ENCODE measurements around the gene EMP3.

- no peak for TF ChIP-seq REST (IDR thresholded peaks at IDR 0.05; ENCODE audit: low read depth)
- no peak for TF ChIP-seq TAF1 (IDR thresholded peaks at IDR 0.05; ENCODE audit: low read depth)
- TF ChIP-seq FOXM1 (IDR thresholded peaks at IDR 0.05; ENCODE audit: borderline replicate concordance, low read depth), result no peak
- TF ChIP-seq CEBPB (IDR thresholded peaks at IDR 0.05), result no peak
- TF ChIP-seq EP300 (IDR thresholded peaks at IDR 0.05; ENCODE audit: borderline replicate concordance), result no peak
- no peak for TF ChIP-seq EGR1 (IDR thresholded peaks at IDR 0.05)
- TF ChIP-seq CREB1 (IDR thresholded peaks at IDR 0.05; ENCODE audit: low read depth), result no peak
- no peak for TF ChIP-seq YY1 (IDR thresholded peaks at IDR 0.05; ENCODE audit: low read depth)
Measured at GRCh38 chr19:48338253-48338755, 13.0 kb downstream of the EMP3 start.

Data from Ishikawa (cell line).